Body of pancreas (tissue), 4 donors: ENCODE results near the gene DUS3L. TPM values are rescaled to one million over a fixed set of nuclear protein-coding genes. Genes with fewer than 3 reads are reported as not detected.

ENCODE experiments used
- ATAC-seq: fragments of 150-250 bp; one replicate; pipeline ENCODE4 v1.9.1; 2016
- DNase-seq, 4 donors: peaks; one replicate each; pipeline ENCODE4 v3.0.0-alpha.2; 2019
- H3K27ac ChIP-seq, 4 donors: fragments of 200-600 bp; sonication (generic); 1 replicate in 3 of 4; 2 replicates in 1 of 4; pipeline versions ENCODE4 v1.5.1 to v1.6.1; 2016 to 2019; ENCODE audit warnings: mild to moderate bottlenecking in 1 of 4, mixed read lengths in 1 of 4, moderate library complexity in 1 of 4
- H3K27me3 ChIP-seq, 2 donors: fragments of 200-600 bp; sonication (generic); one replicate each; pipeline ENCODE4 v1.6.0; 2016; ENCODE audit warnings: mild to moderate bottlenecking in 1 of 2
- H3K36me3 ChIP-seq, 2 donors: fragments of 200-600 bp; sonication (generic); replicated peaks in 1 of 2; 2 replicates each; pipeline ENCODE4 v1.5.1; 2016; ENCODE audit warnings: low read depth in 2 of 2; ENCODE audit not compliant: insufficient read depth in 1 of 2
- H3K4me1 ChIP-seq: fragments of 200-600 bp; sonication (generic); one replicate; pipeline ENCODE4 v1.6.0; 2016
- H3K4me3 ChIP-seq, 2 donors: fragments of 200-600 bp; sonication (generic); 1 replicate in 1 of 2; 2 replicates in 1 of 2; pipeline ENCODE4 v1.5.1; 2016 to 2019
- H3K9me3 ChIP-seq, 3 donors: fragments of 200-600 bp; sonication (generic); 1 replicate in 2 of 3; 2 replicates in 1 of 3; pipeline ENCODE4 v1.5.1; 2016
- CTCF ChIP-seq, 7 experiments: fragments of 450-650 bp in 4 of 7; fragments of 200-600 bp in 3 of 7; sonication (generic) in 3 of 7; IDR thresholded peaks; one replicate each; pipeline ENCODE4 v1.5.1; 2016 to 2019; ENCODE audit warnings: antibody characterized with exemption in 7 of 7
- POLR2A ChIP-seq, 3 donors: fragments of 450-650 bp; IDR thresholded peaks; one replicate each; pipeline ENCODE4 v1.6.1; 2016; ENCODE audit warnings: antibody characterized with exemption in 3 of 3, mild to moderate bottlenecking in 2 of 3
- WGBS, 2 donors: methylation state at CpG; one replicate each; pipeline ENCODE4 v1.1.5; 2017; 5-methylcytosine and 5-hydroxymethylcytosine counted together
- intact Hi-C: fragments of 100-400 bp; cut with DNase I; formaldehyde crosslinking; loops from one replicate; pipeline ENCODE4 v1.15.1; 2023
- total RNA-seq, 2 donors: library from RNA; depleted of rRNA; stranded (reverse); fragments of >200 nt; gene quantifications; one replicate each; pipeline ENCODE4 v1.1.0, GENCODE V29; 2016

DUS3L gene
- total RNA-seq, 2 donors from 2014 or later, result 28.0 to 39.6 TPM

- intact Hi-C loops, result no loop called here
- peak overlapping the region in 3 of 4 donors; percentile 14 to 83 (median 75) for H3K27ac ChIP-seq
Measured at GRCh38 chr19:5829567-5830310, 38.8 kb upstream of the DUS3L start.

GRCh38 chr19:5828661-5829566 lies 38.0 kb upstream of the DUS3L start:
- Histone ChIP-seq H3K9me3 (no peaks in the 10 kb centered on the region), H3K4me1 (peaks cover 31% of the 10 kb centered on the region), H3K27ac (peak overlapping the region in 3 of 4 donors; percentile 54 to 83 (median 75)), H3K4me3 (no peak overlapping the region), H3K36me3 (no peaks in the 10 kb centered on the region), H3K27me3 (no peaks in the 10 kb centered on the region)
- intact Hi-C loops, result no loop called here
- no peak for ATAC-seq
- TF ChIP-seq CTCF (IDR thresholded peaks at IDR 0.05) (no peak), POLR2A (IDR thresholded peaks at IDR 0.05) (no peak)
- 20 to 39% methylated on average over 5 to 39 of the region's 47 CpGs for WGBS, 2 donors
- DNase-seq, result peak in 3 of 4 donors; percentile 49 to 64 (median 50)

More at GRCh38 chr19:5829567-5830310, 38.8 kb upstream of the DUS3L start:
- Histone ChIP-seq H3K27me3 (no peaks in the 10 kb centered on the region), H3K4me1 (peaks cover 31% of the 10 kb centered on the region), H3K9me3 (no peaks in the 10 kb centered on the region), H3K36me3 (no peaks in the 10 kb centered on the region), H3K4me3 (no peak overlapping the region)
- DNase-seq (no peak), ATAC-seq (no peak)
- WGBS, 2 donors, result 66 to 79% methylated on average over 15 to 34 of the region's 34 CpGs
- no peak for TF ChIP-seq CTCF (IDR thresholded peaks at IDR 0.05)
- TF ChIP-seq POLR2A (IDR thresholded peaks at IDR 0.05), result no peak

GRCh38 chr19:5827891-5828660 lies 37.1 kb upstream of the DUS3L start:
- Histone ChIP-seq H3K27ac (peak overlapping the region in 3 of 4 donors; percentile 54 to 83 (median 75)), H3K27me3 (no peaks in the 10 kb centered on the region), H3K4me1 (peaks cover 31% of the 10 kb centered on the region), H3K9me3 (no peaks in the 10 kb centered on the region), H3K36me3 (no peaks in the 10 kb centered on the region), H3K4me3 (no peak overlapping the region)
- peak; percentile 76 for ATAC-seq
- intact Hi-C loops, result no loop called here
- TF ChIP-seq CTCF (IDR thresholded peaks at IDR 0.05), result no peak
- peak; percentile 65 to 84 (median 81) for TF ChIP-seq POLR2A (IDR thresholded peaks at IDR 0.05)
- DNase-seq, result peak; percentile 85 to 91 (median 88)
- WGBS, 2 donors, result 20 to 41% methylated on average over 45 to 60 of the region's 91 CpGs

GRCh38 chr19:5827342-5827890 lies 36.5 kb upstream of the DUS3L start:
- intact Hi-C loops, result no loop called here
- ATAC-seq (no peak), DNase-seq (no peak)
- WGBS, 2 donors, result 39 to 63% methylated on average over 10 to 19 of the region's 37 CpGs
- H3K36me3 ChIP-seq, result no peaks in the 10 kb centered on the region
- no peak for TF ChIP-seq POLR2A (IDR thresholded peaks at IDR 0.05)
- TF ChIP-seq CTCF (IDR thresholded peaks at IDR 0.05), result no peak
- H3K4me1 ChIP-seq, result peaks cover 33% of the 10 kb centered on the region
- peak overlapping the region; percentile 28 to 83 (median 62) for H3K27ac ChIP-seq
- H3K9me3 ChIP-seq, result no peaks in the 10 kb centered on the region
- H3K27me3 ChIP-seq, result no peaks in the 10 kb centered on the region
- H3K4me3 ChIP-seq, result no peak overlapping the region
